ENCODE data around the gene TFCP2. TPM values are rescaled to one million over a fixed set of nuclear protein-coding genes. Genes with fewer than 3 reads are reported as not detected.

TFCP2 gene
- total RNA-seq, 1 experiment from 2014 or later: 33.9 TPM

Other genes starting within 250 kb of the TFCP2 start
- not detected for gene HIGD1C, start 220.6 kb downstream of the TFCP2 start, total RNA-seq (2021; ENCODE audit: unreplicated experiment)
- 59.9 TPM for gene SLC11A2, start 146.8 kb downstream of the TFCP2 start, total RNA-seq (2021; ENCODE audit: unreplicated experiment)
- gene LETMD1, start 124.8 kb downstream of the TFCP2 start, total RNA-seq (2021; ENCODE audit: unreplicated experiment): 47.9 TPM
- gene CSRNP2, start 89.5 kb downstream of the TFCP2 start, total RNA-seq (2021; ENCODE audit: unreplicated experiment): 50.5 TPM
- 3.1 TPM for gene POU6F1, start 44.9 kb upstream of the TFCP2 start, total RNA-seq (2021; ENCODE audit: unreplicated experiment)
- gene DAZAP2, start 65.7 kb upstream of the TFCP2 start, total RNA-seq (2021; ENCODE audit: unreplicated experiment): 197 TPM
- gene SMAGP, start 97.3 kb upstream of the TFCP2 start, total RNA-seq (2021; ENCODE audit: unreplicated experiment): 2.4 TPM
- 0.39 TPM for gene BIN2, start 151.0 kb upstream of the TFCP2 start, total RNA-seq (2021; ENCODE audit: unreplicated experiment)
- not detected for gene CELA1, start 173.5 kb upstream of the TFCP2 start, total RNA-seq (2021; ENCODE audit: unreplicated experiment)
- 6.5 TPM for gene GALNT6, start 218.3 kb upstream of the TFCP2 start, total RNA-seq (2021; ENCODE audit: unreplicated experiment)

Data from Panc1 (cell line).